Measurements from ENCODE around the gene SPRN.
"Not testable (repeated sequence)": the region's sequence is repeated elsewhere in the genome, so short reads cannot be mapped to it uniquely, and the experiment has no call there.

The SPRN gene

GRCh38 chr10:133424601-133425000, at the start of gene SPRN:
Gene SPRN (minus strand): TSS chr10:133424625. CDS start chr10:133423681, 944 bp downstream.
- not testable (repeated sequence) for DNase-seq (ENCODE audit: low read depth, low spot score)

GRCh38 chr10:133474027-133474426, 49.6 kb upstream of the SPRN start:
- DNase-seq (ENCODE audit: low read depth, low spot score) = no peak

GRCh38 chr10:133473270-133473669, 48.8 kb upstream of the SPRN start:
- no peak for DNase-seq (ENCODE audit: low read depth, low spot score)

GRCh38 chr10:133471300-133472109, 47.1 kb upstream of the SPRN start:
- no peak for DNase-seq (ENCODE audit: low read depth, low spot score)

GRCh38 chr10:133469205-133469604, 44.8 kb upstream of the SPRN start:
- not testable (repeated sequence) for DNase-seq (ENCODE audit: low read depth, low spot score)

- no peak for DNase-seq (ENCODE audit: low read depth, low spot score)
Measured at GRCh38 chr10:133467286-133467911, 43.0 kb upstream of the SPRN start.

- DNase-seq (ENCODE audit: low read depth, low spot score) = no peak
Measured at GRCh38 chr10:133466683-133467275, 42.4 kb upstream of the SPRN start.

GRCh38 chr10:133465950-133466474, 41.6 kb upstream of the SPRN start:
- DNase-seq (ENCODE audit: low read depth, low spot score) = no peak

GRCh38 chr10:133465191-133465949, 40.9 kb upstream of the SPRN start:
- no peak for DNase-seq (ENCODE audit: low read depth, low spot score)

- no peak for DNase-seq (ENCODE audit: low read depth, low spot score)
Measured at GRCh38 chr10:133464582-133465031, 40.2 kb upstream of the SPRN start.

- no peak for DNase-seq (ENCODE audit: low read depth, low spot score)
Measured at GRCh38 chr10:133462512-133463305, 38.3 kb upstream of the SPRN start.

GRCh38 chr10:133461841-133462240, 37.4 kb upstream of the SPRN start:
- no peak for DNase-seq (ENCODE audit: low read depth, low spot score)

- DNase-seq (ENCODE audit: low read depth, low spot score) = no peak
Measured at GRCh38 chr10:133461027-133461426, 36.6 kb upstream of the SPRN start.

- DNase-seq (ENCODE audit: low read depth, low spot score) = no peak
Measured at GRCh38 chr10:133460208-133460769, 35.9 kb upstream of the SPRN start.

- DNase-seq (ENCODE audit: low read depth, low spot score) = no peak
Measured at GRCh38 chr10:133459454-133460207, 35.2 kb upstream of the SPRN start.

GRCh38 chr10:133458710-133459453, 34.5 kb upstream of the SPRN start:
- DNase-seq (ENCODE audit: low read depth, low spot score) = no peak

- DNase-seq (ENCODE audit: low read depth, low spot score) = no peak
Measured at GRCh38 chr10:133458021-133458709, 33.7 kb upstream of the SPRN start.

- DNase-seq (ENCODE audit: low read depth, low spot score) = no peak
Measured at GRCh38 chr10:133457100-133457841, 32.8 kb upstream of the SPRN start.

Data from smooth muscle cell of the brain vasculature (primary cell).